Panc1 (cell line): ENCODE data around the gene JPT2. TPM values are rescaled to one million over a fixed set of nuclear protein-coding genes. Genes with fewer than 3 reads are reported as not detected.

Experiments used
- ATAC-seq: fragments of 200-7000 bp; cut with Tn5 transposase; 2 replicates; pipeline ENCODE4 v1.9.1; 2020; ENCODE audit warnings: mild to moderate bottlenecking, moderate library complexity
- BruUV-seq: library from RNA; stranded (reverse); fragments of 400-500 nt; replicated peaks from 2 replicates; lab custom pipeline; 2021; lab: Mats Ljungman, UMichigan
- CTCF ChIA-PET: fragments of 300-600 bp; sonication (Branson Sonifier 250); formaldehyde crosslinking; loops from one replicate; lab custom pipeline; 2022; ENCODE audit warnings: antibody characterized with exemption; lab: Charles Lee
- POLR2A ChIA-PET: fragments of 300-600 bp; sonication (Branson Sonifier 250); formaldehyde crosslinking; loops from one replicate; lab custom pipeline; 2022; ENCODE audit warnings: antibody characterized with exemption; lab: Charles Lee
- DNase-seq: peaks from one replicate; pipeline ENCODE4 v3.0.0-alpha.2; 2010; ENCODE audit warnings: low read depth, low spot score
- H3K27ac ChIP-seq: 2 replicates; pipeline ENCODE4 v1.5.1; 2011; ENCODE audit warnings: mild to moderate bottlenecking, low read length, inconsistent platforms
- H3K27me3 ChIP-seq: fragments of 200-500 bp; sonication (Bioruptor generic); 2 replicates; pipeline ENCODE4 v1.6.0; 2014; ENCODE audit warnings: low read length, inconsistent platforms; ENCODE audit not compliant: control insufficient read depth, insufficient read depth
- H3K36me3 ChIP-seq: fragments of 200-500 bp; sonication (Bioruptor generic); 2 replicates; pipeline ENCODE4 v1.5.1; 2014; ENCODE audit warnings: inconsistent platforms, mild to moderate bottlenecking, low read length, moderate library complexity; ENCODE audit not compliant: control insufficient read depth, insufficient read depth
- H3K4me1 ChIP-seq: 2 replicates; pipeline ENCODE4 v1.5.1; 2011; ENCODE audit warnings: inconsistent platforms, mild to moderate bottlenecking, low read length, moderate library complexity; ENCODE audit not compliant: control insufficient read depth, insufficient read depth
- H3K4me3 ChIP-seq, 2 experiments: 2 replicates each; pipeline ENCODE4 v1.5.1; 2011 to 2012; ENCODE audit warnings: low read depth in 2 of 2, low read length in 2 of 2, mild to moderate bottlenecking in 2 of 2, inconsistent platforms in 1 of 2, moderate library complexity in 1 of 2
- H3K9me3 ChIP-seq: fragments of 200-500 bp; sonication (Bioruptor generic); 2 replicates; pipeline ENCODE4 v1.5.1; 2014; ENCODE audit warnings: low read depth, mild to moderate bottlenecking, inconsistent platforms, low read length, moderate library complexity; ENCODE audit not compliant: control insufficient read depth, insufficient read depth
- CTCF ChIP-seq: fragments of 450-650 bp; IDR thresholded peaks from 2 replicates; pipeline ENCODE4 v1.5.1; 2017; ENCODE audit warnings: mild to moderate bottlenecking
- POLR2AphosphoS5 ChIP-seq: IDR thresholded peaks from 2 replicates; pipeline ENCODE4 v1.6.1; 2012; ENCODE audit warnings: mild to moderate bottlenecking, low read depth, low read length, moderate library complexity
- REST ChIP-seq, 2 experiments: IDR thresholded peaks; 2 replicates each; pipeline ENCODE4 v1.6.1; 2011 to 2012; ENCODE audit warnings: low read depth in 2 of 2, control low read depth in 1 of 2, low read length in 1 of 2, mild to moderate bottlenecking in 1 of 2, moderate library complexity in 1 of 2; ENCODE audit not compliant: insufficient read depth in 1 of 2
- SIN3A ChIP-seq: IDR thresholded peaks from 2 replicates; pipeline ENCODE4 v1.6.1; 2012; ENCODE audit warnings: low read depth, mild to moderate bottlenecking, low read length, moderate library complexity, borderline replicate concordance; ENCODE audit not compliant: insufficient read depth
- TCF7L2 ChIP-seq: IDR thresholded peaks from 2 replicates; pipeline ENCODE4 v1.6.1; 2011; ENCODE audit warnings: mild to moderate bottlenecking, low read depth, low read length, inconsistent platforms
- in situ Hi-C: cut with HindIII; loops from 2 replicates; pipeline ENCODE4 v1.10.0; 2016; ENCODE audit warnings: low sequenced_read_pairs, low pct_unique_long_range_greater_than_20kb
- intact Hi-C: fragments of 100-400 bp; cut with micrococcal nuclease; formaldehyde crosslinking; loops from one replicate; pipeline ENCODE4 v1.10.0; 2022; ENCODE audit not compliant: unreplicated experiment
- total RNA-seq: library from RNA; stranded (reverse); gene quantifications from one replicate; pipeline ENCODE4 v1.2.1, GENCODE V29; 2021; ENCODE audit not compliant: unreplicated experiment

The JPT2 gene
- total RNA-seq, 1 experiment from 2014 or later: 200 TPM

GRCh38 chr16:1680361-1680760 lies 2.3 kb downstream of the JPT2 start:
- peaks cover 19% of the 10 kb centered on the region for H3K4me1 ChIP-seq
- peaks cover under 1% of the 10 kb centered on the region; the same call in 1 of the 2 replicates for H3K36me3 ChIP-seq
- ATAC-seq: no peak
- peak overlapping the region; percentile 72 to 92 for H3K4me3 ChIP-seq
- TF ChIP-seq POLR2AphosphoS5 (no peak), SIN3A (no peak), TCF7L2 (no peak), REST (IDR thresholded peaks at IDR 0.05; ENCODE audit: insufficient read depth in 1 of 2, low read depth in 2 of 2, low read length in 1 of 2) (no peak), CTCF (no peak)
- in situ Hi-C loops (no loop called here), intact Hi-C loops (no loop called here)
- no TSS peak for BruUV-seq
- H3K27ac ChIP-seq: peak overlapping the region; percentile 97
- ChIA-PET CTCF (no interaction called here), POLR2A (no interaction called here)
- H3K27me3 ChIP-seq: no peaks in the 10 kb centered on the region
- no peak for DNase-seq
- no peaks in the 10 kb centered on the region for H3K9me3 ChIP-seq

- H3K9me3 ChIP-seq: no peaks in the 10 kb centered on the region
- no peak for ATAC-seq
- H3K4me1 ChIP-seq: peaks cover 22% of the 10 kb centered on the region
- no TSS peak for BruUV-seq
- CTCF ChIA-PET: no interaction called here
- 0 out of 4 replicates have a peak overlapping the region, but pooled peaks of 1 of the 2 experiments have one; percentile 92 for H3K4me3 ChIP-seq
- intact Hi-C loops (no loop called here), in situ Hi-C loops (no loop called here)
- DNase-seq: no peak
- TF ChIP-seq CTCF: no peak
- TF ChIP-seq POLR2AphosphoS5: no peak
- TF ChIP-seq TCF7L2: no peak
- TF ChIP-seq REST (IDR thresholded peaks at IDR 0.05; ENCODE audit: insufficient read depth in 1 of 2, low read depth in 2 of 2, low read length in 1 of 2): no peak
- no peak for TF ChIP-seq SIN3A
- no peaks in the 10 kb centered on the region for H3K27me3 ChIP-seq
- H3K36me3 ChIP-seq: peaks cover 4% of the 10 kb centered on the region; the same call in 1 of the 2 replicates
- POLR2A ChIA-PET: no interaction called here
- H3K27ac ChIP-seq: peak overlapping the region; percentile 97
Observed at GRCh38 chr16:1681032-1681431, 3.0 kb downstream of the JPT2 start.
